GM19025 (cell line): ENCODE data around the gene CYSLTR1.
"Not testable (repeated sequence)": the region's sequence is repeated elsewhere in the genome, so short reads cannot be mapped to it uniquely, and the experiment has no call there.

Source experiments
- ATAC-seq: cut with Tn5 transposase; IDR thresholded peaks from one replicate; pipeline ENCODE4 v1.9.1; 2021; ENCODE audit warnings: mild to moderate bottlenecking, low read depth, moderate library complexity; ENCODE audit not compliant: unreplicated experiment

CYSLTR1 gene, protein sequence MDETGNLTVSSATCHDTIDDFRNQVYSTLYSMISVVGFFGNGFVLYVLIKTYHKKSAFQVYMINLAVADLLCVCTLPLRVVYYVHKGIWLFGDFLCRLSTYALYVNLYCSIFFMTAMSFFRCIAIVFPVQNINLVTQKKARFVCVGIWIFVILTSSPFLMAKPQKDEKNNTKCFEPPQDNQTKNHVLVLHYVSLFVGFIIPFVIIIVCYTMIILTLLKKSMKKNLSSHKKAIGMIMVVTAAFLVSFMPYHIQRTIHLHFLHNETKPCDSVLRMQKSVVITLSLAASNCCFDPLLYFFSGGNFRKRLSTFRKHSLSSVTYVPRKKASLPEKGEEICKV

DNA sequence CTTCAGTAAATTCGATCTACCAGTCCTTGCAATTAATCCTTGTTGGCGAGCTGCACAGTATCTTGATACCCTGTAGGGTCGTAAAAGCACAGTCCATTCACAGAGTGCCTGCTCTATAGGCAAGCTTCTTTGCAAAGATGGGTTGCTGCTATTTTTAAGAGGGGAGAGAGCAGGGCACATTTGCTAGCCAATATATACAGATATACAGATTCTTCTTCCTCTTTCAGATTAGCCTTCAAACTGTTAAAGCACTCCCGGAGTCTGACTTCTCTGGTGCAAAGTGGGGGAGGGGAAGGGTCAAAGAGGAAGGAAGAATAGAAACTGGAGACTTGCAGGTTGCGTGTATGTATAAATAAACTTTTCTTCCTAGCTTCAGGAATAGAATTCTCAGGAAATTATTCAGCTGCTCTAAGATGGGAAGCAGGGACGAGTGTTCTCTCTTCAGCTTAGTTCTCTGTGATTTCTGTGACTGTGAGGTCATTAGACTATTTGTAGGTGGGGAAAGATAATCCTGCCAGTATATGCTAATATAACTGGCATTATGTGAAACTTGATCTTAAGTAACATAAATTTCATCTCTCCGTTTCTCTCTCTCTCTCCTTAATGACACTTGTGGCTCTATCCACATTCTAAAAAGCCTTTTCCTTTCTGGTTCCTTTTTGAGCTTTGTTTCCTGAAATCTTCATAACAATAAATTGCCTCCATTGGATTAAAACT is at the start of gene CYSLTR1:
Gene CYSLTR1 (minus strand): TSS at position 242 of the 717 bp plus-strand sequence. CDS start 53,865 bp downstream, outside the sequence.
- peak; percentile 42 for ATAC-seq

DNA sequence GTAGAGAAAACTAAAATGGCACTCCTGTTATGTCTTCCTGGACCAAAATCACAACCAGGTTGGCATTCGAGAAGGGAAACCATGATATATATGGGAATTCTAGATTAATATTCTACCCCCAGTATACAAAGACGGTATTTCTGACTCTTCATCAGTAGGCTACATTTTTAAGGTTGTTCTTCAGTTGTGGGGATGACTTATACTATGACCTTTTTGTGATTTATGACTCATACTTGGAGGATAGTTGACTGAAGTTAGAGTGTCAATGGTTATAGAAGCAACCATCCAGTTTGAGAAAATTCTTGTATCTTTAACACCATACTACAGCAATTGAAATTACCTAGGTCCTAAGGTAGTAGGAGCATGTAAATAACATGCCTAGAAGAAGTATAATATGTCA is 49.8 kb upstream of the CYSLTR1 start:
- ATAC-seq, result no peak

DNA sequence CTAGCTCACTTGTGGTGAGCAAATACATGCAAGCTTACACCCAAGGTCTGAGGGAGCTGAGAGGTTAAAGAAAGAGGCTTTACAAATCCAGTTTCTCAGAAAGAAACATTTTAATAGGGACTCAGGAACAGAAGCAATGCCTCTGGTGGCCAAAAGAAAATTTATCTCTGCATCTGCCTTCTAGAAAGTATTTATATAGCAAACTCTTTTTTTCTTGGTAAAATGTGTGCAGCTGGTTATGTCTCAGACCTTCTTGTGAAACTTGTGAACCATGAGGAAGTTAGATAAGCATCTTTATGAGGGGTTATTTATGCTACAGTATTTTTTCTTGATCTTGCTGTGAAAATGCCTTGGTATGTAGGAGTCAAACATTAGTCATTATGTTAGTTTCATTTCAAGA is 48.5 kb upstream of the CYSLTR1 start:
- ATAC-seq, result no peak

DNA sequence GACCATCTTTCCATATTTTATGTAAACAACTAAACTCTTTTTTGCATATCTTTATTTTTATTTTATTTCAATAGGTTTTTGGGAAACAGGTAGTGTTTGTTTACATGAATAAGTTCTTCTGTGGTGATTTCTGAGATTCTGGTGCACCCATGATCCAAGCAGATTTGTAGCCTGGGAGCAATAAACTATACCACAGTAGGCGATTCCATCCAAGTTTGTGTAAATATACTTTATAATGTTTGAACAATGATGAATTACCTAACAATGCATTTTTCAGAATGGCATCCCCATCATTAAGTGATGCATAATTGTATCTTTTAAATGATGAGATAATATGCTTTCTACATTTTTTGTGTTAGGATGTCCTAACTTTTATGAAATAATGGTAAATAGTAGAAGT is 39.2 kb upstream of the CYSLTR1 start:
- ATAC-seq, result no peak

DNA sequence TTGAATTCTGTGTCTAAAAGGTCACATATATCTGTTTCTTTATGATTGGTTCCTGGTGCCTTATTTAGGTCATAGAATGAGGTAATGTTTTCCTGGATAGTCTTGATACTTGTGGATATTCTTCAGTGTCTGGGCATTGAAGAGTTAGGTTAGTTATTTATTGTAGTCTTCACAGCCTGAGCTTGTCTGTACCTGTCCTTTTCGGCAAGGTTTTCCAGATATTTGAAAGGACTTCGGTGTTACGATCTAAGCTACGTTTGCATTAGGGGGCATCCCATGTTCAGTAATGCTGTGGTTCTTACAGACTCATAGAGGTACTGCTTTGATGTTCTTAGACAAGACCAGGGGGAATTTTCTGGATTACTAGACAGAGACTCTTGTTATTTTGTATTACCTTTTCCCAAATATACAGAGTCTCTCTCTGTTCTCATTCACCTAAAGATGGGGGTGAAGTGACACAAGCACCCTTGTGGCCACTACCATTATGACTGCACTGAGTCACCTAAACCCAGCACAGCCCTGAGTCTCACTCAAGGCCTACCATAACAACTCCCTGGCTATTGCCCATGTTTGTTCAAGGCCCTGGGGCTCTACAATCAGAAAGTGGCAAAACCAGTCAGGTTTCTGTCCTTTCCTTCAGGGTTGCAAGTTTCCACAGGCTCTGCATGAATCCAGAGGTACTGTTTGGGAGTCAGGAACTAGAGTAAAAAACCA is 30.1 kb upstream of the CYSLTR1 start:
- no peak for ATAC-seq

DNA sequence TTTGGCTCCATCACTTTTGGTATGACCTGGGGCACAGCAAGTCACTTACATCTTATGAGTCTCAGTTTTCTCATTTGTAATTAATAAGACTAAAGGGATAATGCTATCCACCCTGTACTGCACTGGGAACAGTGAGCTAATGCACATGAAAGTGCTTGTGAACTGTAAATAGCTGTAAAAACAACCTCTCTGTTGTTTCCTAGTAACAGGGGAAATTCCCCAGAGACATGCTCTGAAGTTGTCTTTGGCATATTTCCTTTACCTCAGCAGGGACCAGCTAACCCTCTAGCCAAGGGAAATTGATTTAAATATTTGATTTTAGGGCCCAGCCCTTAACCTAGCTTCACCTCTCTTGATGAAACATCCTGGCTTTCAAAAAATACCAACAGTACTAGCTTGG is 6.1 kb upstream of the CYSLTR1 start:
- peak; percentile 54 for ATAC-seq

DNA sequence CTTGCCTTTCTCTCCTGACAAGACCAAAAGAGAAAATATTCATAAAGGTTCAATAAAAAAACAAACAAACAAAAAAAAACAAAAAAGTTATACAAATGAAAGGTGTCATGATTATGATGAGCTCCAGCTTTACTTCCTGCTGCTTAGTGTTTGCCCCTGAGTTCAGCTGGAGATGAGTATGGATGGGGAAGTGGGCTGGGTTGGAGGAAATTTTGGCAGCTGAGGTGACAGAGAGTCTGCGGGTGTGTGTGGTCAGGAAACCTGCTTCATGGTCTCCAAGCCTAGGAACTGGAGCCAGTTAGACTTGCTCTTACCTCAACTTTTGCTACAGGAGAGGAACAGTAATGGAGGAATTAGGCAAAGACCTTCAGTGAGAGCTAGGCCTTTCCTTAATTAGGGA is 4.3 kb upstream of the CYSLTR1 start:
- ATAC-seq, result no peak

DNA sequence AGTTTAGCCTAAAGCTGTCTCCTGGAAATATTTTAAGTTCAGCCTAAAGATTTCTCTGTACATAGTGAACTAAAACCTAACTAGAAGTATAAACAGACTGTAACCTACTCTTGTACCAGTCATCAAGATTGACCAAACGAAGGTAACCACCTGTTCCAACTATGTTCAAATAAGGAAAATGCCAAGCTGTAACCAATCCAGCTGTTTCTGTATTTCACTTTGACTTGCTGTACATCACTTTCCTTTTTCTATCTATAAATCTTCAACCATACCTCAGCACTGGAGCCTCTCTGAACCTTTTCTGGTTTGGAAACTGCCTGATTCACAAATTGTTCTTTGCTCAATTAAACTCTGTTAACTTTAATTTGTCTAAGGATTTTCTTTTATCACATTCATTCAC is 3.1 kb upstream of the CYSLTR1 start:
- ATAC-seq, result peak; percentile 31

DNA sequence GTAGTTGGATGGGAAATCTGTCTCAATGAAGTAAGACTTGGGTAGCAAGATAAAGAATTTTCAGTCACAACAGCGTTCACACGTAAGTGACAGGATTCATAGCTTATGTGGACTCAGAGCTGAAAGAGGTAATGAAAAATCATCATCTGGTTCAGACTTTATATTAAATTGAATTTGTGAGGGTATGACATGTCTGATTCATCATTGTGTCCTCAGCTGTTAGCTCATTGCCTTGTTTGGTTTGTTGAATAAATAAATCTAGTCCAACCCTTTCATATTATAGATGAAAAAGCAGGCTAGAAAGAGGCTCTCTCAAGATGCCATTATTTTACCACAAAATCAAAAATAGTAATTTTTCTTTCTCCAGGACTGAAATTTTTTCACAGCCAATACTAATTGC is 2.7 kb upstream of the CYSLTR1 start:
- ATAC-seq, result no peak

DNA sequence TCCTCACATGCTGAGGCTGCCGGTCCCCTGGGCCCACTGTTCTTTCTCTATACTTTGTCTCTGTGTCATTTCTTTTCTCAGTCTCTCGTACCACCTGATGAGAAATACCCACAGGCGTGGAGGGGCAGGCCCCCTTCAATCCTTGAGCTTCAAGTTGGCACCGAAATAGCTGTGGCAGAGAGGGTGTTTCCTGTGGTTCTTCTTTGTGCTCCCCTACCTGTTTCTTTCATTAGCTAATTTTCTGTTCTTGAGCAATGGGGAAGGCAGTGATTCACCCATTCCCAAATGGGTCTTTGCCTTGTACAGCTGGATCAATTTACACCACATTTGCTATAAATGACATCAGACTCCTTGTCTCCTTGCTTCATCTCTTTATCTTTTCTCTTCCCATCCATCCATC is 2.1 kb upstream of the CYSLTR1 start:
- ATAC-seq, result no peak

DNA sequence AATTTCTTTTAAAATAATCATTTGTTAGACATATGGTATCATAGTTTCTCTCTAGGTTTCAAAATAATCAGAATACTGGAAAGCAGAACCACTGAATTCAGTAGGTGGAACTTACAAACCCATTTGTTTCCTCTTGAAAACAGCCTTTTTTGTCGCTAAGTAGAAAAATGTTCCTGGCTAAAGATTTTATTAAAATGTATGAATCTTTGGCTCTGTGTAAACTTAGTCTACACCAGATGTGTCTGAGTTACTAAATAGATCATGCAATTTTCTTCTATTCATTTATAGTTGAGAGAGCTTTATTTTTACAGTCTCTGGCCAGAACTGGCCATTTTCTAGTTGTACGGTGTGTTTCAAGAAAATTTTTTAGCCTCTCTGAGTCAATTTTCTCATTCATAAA is 1.0 kb downstream of the CYSLTR1 start:
- ATAC-seq, result no peak

DNA sequence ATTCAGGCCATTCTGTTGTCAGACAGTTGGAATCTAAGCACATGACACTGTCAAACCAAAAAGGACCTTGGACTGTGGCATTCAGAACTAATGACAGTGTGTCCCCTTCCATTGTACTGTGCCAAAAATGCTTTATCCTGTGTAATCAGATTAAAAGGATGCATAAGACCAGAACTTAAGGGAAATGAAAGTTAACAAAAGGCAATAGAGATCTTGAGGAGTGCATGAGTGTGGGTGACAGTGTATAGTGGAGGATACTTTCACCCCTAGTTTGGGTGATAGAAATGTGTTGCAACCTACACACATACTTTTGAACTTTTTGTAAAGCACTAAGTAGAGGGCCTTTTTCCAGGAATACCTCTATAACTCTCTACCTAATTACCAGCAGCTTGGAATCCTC is 4.5 kb downstream of the CYSLTR1 start:
- no peak for ATAC-seq

DNA sequence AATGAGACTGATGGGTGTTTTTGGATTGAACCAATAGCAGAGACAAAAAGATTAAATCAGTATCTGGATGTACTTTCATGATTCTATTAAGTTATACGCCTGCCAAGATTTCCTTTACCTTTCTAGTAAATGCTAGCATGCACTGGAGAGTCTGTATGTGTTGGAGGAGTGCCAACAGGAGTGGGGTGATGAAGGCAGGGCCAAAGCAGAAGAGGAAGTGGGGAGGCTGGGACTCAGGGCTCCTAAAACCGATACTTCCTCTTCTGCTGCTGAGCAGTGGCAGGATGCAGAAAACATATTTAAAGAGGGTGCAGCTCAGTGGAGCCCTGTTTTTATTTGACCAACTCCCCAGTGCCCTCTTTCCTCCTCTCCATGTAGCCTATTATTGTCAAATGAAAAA is 5.6 kb downstream of the CYSLTR1 start:
- peak; percentile 98 for ATAC-seq

DNA sequence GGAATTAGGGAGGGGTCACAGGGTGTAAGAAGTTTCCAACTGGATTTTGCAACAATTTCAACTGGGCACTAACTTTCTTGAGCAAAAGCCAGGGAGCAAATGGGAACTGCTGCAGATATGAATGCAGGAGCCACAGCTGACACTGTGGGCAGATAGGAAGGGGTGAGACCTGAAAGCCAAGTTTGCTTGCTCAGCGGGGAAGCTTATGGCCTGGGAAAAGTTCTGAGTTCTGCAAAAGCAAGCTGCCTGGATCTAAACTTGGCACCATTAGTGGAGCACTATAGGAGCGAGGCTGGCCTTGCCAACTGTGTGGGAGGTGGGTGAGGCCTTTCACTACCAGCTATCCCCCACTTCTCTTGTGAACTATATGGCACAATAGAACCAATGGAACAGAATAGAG is 11.1 kb downstream of the CYSLTR1 start:
- ATAC-seq, result no peak

DNA sequence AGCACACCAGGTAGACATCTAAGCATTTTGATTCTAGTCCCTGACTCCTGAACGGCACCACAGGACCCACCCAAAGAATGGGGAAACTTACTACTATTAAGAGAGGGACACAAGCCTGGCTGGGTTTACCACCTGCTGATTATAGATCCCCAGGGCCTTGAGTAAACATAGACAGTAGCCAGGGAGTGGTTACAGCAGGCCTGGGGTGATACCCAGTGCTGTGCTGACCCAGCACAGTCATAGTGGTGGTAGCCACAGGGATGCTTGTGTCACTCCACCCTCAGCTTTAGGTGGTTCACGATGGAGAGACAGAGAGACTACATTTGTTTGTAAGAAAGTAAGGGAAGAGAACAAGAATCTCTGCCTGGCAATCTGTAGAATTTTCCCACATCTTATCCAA is 11.7 kb downstream of the CYSLTR1 start:
- no peak for ATAC-seq

DNA sequence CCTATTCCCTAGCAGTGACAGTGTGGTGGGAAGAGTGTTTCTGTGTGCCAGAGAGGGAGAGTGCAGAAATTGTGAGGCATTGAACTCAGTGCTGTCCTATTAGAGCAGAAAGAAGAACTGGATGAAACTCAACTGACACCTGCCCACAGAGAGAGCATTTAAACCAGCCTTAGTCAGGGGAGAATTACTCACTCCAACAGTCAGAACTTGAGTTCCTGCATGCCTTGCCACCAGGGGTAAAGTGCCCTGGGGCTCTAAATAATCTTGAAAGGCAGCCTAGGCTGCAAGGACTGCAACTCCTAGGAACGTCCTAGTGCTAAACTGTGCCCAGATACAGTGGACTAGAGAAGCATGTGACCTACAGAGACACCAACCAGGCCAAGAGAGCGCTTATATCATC is 12.8 kb downstream of the CYSLTR1 start:
- ATAC-seq, result peak; percentile 69

DNA sequence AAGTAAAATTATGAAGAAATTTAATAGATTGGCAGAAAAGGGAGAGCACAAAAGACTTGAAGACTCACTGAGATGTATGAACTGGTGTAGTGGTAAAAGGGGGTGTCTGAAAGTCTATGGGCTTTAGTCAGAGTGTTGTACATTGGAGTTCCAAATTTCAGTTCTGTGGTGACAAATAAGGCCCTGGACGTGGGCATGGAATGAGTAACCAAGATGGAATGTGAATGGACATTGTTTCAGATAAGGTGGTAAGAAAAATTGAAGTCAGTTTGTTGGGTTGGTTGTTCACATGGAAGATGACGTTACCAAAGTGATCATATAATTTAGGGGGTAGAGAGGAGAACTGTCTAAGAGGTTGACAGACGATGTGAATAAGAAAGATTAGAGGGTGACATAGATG is 13.9 kb downstream of the CYSLTR1 start:
- no peak for ATAC-seq

DNA sequence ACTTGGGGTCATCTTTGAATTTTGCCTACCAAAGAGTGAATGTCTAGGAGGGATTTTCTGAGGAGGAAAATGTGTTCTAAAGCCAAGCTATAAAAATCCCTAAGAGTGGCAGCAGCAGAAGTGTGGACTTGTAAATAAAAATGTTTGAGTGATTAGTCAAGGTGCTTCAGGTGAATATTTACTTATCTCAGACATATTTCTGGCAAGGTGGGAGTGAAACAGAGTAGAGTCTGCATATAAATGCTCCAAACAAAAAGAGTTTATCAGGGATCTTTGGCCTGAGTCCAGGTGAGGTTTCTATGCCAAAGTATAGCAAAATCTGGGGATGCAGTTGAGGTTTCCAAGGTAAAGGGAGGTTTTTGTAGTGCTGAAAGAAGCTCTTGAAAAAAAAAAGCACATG is 19.7 kb downstream of the CYSLTR1 start:
- no peak for ATAC-seq

DNA sequence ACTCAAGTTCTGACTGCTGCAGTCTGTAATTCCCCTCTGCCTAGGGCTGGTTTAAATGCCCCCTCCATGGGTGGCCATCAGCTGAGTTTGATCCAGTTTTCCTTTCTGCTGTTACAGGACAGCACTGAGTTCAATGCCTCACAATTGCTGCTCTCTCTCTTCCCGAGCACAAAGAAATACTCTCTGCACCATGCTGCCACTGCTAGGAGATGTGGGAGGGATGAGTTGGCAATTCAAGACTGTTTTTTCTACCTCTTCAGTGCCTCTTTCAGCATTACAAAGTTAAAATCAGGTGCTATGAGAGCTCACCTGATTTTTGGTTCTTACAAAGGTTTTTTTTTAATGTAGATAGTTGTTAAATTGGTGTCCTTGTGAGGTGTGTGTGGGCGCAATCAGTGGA is 24.3 kb downstream of the CYSLTR1 start:
- no peak for ATAC-seq

DNA sequence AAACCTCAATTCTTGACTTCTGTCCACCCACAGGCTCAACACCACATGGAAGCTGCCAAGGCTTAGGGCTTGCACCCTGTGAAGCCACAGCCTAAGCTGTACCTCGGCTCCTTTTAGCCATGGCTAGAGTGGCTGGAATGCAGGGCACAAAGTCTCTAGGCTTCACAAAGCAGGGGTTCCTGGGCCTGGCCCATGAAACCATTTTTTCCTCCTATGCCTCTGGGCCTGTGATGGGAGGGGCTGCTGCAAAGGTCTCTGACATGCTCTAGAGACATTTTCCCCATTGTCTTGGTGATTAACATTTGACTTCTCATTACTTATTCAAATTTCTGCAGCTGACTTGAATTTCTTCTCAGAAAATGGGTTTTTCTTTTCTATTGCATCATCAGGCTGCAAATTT is 26.5 kb downstream of the CYSLTR1 start:
- not testable (repeated sequence) for ATAC-seq

DNA sequence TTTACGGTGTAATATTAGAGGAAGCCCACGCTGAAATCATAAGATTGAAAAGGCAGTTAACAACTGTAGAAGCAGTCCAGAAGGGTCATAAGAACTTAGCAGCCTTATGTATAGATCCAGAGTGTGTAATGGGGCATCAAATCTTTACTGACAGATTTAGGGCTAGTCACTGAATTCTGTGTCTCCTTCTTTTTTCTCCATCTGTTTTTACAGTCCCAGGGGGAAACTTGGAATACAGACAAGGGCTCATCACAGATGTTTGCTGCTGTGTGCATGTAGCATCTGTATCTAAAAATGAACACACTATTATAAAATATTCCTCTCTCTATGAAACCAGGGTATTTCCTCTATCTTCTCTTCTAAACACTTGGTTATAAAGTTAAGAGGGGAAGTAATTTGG is 43.9 kb downstream of the CYSLTR1 start:
- no peak for ATAC-seq

DNA sequence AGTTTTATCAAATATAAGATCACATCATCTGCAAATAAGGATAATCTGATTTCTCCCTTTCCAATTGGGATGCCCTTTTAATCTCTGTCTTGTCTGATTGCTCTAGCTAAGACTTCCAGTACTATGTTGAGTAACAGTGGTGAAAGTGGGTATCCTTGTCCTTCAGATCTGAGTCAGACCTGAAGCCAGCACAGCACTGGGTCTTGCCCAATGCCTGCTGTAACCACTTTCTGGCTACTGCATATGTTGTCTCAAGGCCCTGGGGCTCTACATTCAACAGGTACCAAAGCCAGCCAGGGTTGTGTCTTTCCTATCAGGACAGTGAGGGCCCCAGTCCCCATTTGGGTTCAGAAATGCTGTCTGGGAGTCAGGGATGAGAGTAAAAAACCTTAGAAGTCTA is 90.3 kb downstream of the CYSLTR1 start:
- no peak for ATAC-seq
